ENCODE results near the gene HCN3. TPM values are rescaled to one million over a fixed set of nuclear protein-coding genes. Genes with fewer than 3 reads are reported as not detected.

The HCN3 gene
- polyA plus RNA-seq, 1 of the 3 experiments (the other 2 are of a cell fraction) = 9.7 TPM

DNA sequence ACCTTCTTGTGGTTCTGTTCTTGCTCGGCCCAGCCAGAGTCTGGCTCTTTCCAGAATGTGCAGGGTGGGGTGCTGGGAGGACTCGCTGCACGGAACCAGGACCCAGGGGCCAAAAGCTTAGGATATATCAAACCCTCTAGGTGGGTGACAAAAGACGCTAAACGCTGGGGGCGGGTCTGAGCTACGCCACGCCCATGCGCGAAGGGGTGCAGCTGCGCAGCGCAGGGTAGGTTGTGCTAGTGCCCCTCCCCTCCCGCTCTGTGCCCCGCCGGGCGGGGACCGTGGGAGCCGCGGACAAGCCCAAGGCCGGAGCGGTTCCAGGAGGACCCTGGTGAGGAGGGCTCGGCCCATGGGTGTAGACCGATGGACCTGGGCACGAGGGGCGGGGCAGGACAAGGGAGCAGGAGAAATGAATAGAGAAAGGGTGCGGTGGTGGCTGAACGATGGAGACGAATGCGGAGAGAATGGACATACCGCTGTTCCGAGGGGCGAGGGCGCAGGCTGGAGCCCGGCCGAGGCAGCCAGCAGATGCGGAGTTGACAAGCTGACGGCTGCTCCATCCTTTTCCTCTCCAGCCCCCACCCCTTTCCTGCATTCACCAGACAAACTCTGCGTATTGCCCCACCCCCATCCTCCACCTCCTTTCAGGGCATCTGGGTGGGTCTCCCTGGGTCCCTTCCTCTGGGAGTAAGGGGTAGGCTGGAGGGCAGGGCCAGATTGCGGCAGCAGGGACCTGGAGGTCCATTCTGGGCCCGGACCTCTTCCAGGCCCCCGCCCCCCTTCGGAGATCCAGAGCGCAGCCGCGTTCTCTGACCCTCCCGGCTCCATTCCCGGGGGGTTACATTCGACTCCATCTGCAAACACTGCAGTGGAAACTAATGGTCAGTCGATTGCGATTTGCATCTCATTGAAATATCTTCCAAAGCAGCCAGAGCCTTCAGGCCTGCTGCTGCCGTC lies 43.7 kb downstream of the HCN3 start, which contains the start of gene RUSC1:
Gene RUSC1 (plus strand): TSS at position 234 of the 957 bp plus-strand sequence. CDS start 880 bp downstream, outside the sequence.
- H3K4me1 ChIP-seq (ENCODE audit: control insufficient read depth in 1 of 2, insufficient read depth in 2 of 2, low read depth in 1 of 2, low read length in 1 of 2) = peaks cover 12 to 37% of the 10 kb centered on the region in 2 experiments
- peak within 1 kb of the TSS; percentile 95 for H3K27ac ChIP-seq (ENCODE audit: low read depth in 2 of 2, low read length in 1 of 2)
- 31% methylated on average over 36 of the region's 51 CpGs for WGBS (ENCODE audit: low lambda C conversion rate)
- peaks cover 31% of the 10 kb centered on the region for H3F3A ChIP-seq (replicated peaks; ENCODE audit: insufficient read depth)
- no peaks in the 10 kb centered on the region for H3K9me2 ChIP-seq
- no peaks in the 10 kb centered on the region for H3K27me3 ChIP-seq (ENCODE audit: insufficient read depth)
- peaks cover 29% of the 10 kb centered on the region for H3K79me2 ChIP-seq (ENCODE audit: insufficient read depth)
- peak within 1 kb of the TSS; percentile 97 for H3K4me2 ChIP-seq
- H4K20me1 ChIP-seq (ENCODE audit: insufficient read depth) = no peaks in the 10 kb centered on the region
- peak within 1 kb of the TSS; percentile 55 for H3K9ac ChIP-seq
- peak within 1 kb of the TSS; percentile 5; the same call in 1 of the 2 replicates for H2AFZ ChIP-seq (ENCODE audit: low read depth)
- DNase-seq = peak; percentile 90
- ChIA-PET CTCF (interaction anchor here (0.8 to 11.6 kb wide), 13 partner anchors 11 to 183 kb away, joined by 3 to 184 read pairs (median 7); partner anchors contain the start of genes CLK2, ENTREP3, FDPS and HCN3), POLR2A (interaction anchor here (0.7 to 2.0 kb wide), 6 partner anchors 11 to 793 kb away, joined by 3 to 9 read pairs (median 5); partner anchors contain the start of genes CLK2, FDPS and SCAMP3)
- H3K4me3 ChIP-seq (ENCODE audit: low read depth in 2 of 2, low read length in 1 of 2) = peak within 1 kb of the TSS; percentile 84 to 95
- peaks cover 0 to 10% of the 10 kb centered on the region in 2 experiments for H3K36me3 ChIP-seq (replicated peaks in 1 of 2; ENCODE audit: control insufficient read depth in 1 of 2, insufficient read depth in 2 of 2, low read length in 1 of 2)
- no peak for TF ChIP-seq GATA2 (CRISPR knock-in tag; IDR thresholded peaks at IDR 0.05)
- TF ChIP-seq, protein P1, sequence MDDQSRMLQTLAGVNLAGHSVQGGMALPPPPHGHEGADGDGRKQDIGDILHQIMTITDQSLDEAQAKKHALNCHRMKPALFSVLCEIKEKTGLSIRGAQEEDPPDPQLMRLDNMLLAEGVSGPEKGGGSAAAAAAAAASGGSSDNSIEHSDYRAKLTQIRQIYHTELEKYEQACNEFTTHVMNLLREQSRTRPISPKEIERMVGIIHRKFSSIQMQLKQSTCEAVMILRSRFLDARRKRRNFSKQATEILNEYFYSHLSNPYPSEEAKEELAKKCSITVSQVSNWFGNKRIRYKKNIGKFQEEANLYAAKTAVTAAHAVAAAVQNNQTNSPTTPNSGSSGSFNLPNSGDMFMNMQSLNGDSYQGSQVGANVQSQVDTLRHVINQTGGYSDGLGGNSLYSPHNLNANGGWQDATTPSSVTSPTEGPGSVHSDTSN (IDR thresholded peaks at IDR 0.05) = peak; percentile 50
- peak; percentile 78 for TF ChIP-seq POLR2AphosphoS5 (IDR thresholded peaks at IDR 0.05; ENCODE audit: low read depth, low read length)
- TF ChIP-seq GABPA (IDR thresholded peaks at IDR 0.05; ENCODE audit: low read depth) = no peak
- peak; percentile 90 for TF ChIP-seq NRF1 (IDR thresholded peaks at IDR 0.05; ENCODE audit: low read depth, low read length)
- H3K9me3 ChIP-seq = no peaks in the 10 kb centered on the region

DNA sequence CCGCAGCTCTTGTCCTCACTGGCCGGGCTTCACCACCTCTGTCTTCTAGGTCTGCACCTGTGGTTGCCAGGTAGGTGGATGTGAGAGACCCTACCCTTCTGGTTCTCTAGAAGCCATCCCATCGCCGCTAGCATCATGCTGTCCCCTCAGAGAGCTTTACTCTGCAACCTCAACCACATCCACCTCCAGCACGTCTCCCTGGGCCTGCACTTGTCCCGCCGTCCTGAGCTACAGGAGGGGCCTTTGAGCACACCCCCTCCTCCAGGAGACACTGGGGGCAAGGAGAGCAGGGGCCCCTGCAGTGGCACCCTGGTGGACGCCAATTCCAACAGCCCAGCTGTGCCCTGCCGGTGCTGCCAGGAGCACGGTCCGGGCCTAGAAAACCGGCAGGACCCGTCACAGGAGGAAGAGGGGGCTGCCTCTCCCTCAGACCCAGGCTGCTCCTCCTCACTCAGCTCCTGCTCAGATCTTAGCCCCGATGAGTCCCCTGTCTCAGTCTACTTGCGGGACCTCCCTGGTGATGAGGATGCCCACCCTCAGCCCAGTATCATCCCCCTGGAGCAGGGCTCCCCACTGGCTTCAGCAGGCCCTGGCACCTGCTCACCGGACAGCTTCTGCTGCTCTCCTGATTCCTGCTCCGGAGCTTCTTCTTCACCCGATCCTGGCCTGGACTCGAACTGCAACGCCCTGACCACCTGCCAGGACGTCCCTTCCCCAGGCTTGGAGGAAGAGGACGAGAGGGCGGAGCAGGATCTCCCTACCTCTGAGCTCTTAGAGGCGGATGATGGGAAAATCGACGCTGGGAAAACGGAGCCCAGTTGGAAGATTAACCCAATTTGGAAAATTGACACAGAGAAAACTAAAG lies 44.6 kb downstream of the HCN3 start:
- peak overlapping the region; percentile 85 for H3K9ac ChIP-seq
- CTCF ChIA-PET = interaction anchor here (0.6 to 11.6 kb wide), 20 partner anchors 9 to 400 kb away, joined by 3 to 184 read pairs (median 4); partner anchors contain the start of genes CLK2, ENTREP3, FDPS and HCN3
- H3K4me1 ChIP-seq (ENCODE audit: control insufficient read depth in 1 of 2, insufficient read depth in 2 of 2, low read depth in 1 of 2, low read length in 1 of 2) = peaks cover 12 to 37% of the 10 kb centered on the region in 2 experiments
- TF ChIP-seq SIN3A (IDR thresholded peaks at IDR 0.05; ENCODE audit: borderline replicate concordance, low read depth, low read length) = no peak
- TF ChIP-seq YY1 (IDR thresholded peaks at IDR 0.05; ENCODE audit: low read depth) = no peak
- TF ChIP-seq FOXJ3 (CRISPR knock-in tag; IDR thresholded peaks at IDR 0.05) = no peak
- no peak for TF ChIP-seq MEF2A (IDR thresholded peaks at IDR 0.05; ENCODE audit: borderline replicate concordance, low read depth)
- TF ChIP-seq GABPA (IDR thresholded peaks at IDR 0.05; ENCODE audit: low read depth) = no peak
- TF ChIP-seq TAF1 (IDR thresholded peaks at IDR 0.05; ENCODE audit: borderline replicate concordance, low read depth, low read length) = no peak
- no peak for TF ChIP-seq ZBTB33 (IDR thresholded peaks at IDR 0.05; ENCODE audit: borderline replicate concordance, low read depth)
- TF ChIP-seq JUND (IDR thresholded peaks at IDR 0.05) = no peak
- no peak for TF ChIP-seq FOSL2 (IDR thresholded peaks at IDR 0.05; ENCODE audit: borderline replicate concordance, low read depth)
- TF ChIP-seq ELF1 (IDR thresholded peaks at IDR 0.05) = no peak
- TF ChIP-seq, protein P2, sequence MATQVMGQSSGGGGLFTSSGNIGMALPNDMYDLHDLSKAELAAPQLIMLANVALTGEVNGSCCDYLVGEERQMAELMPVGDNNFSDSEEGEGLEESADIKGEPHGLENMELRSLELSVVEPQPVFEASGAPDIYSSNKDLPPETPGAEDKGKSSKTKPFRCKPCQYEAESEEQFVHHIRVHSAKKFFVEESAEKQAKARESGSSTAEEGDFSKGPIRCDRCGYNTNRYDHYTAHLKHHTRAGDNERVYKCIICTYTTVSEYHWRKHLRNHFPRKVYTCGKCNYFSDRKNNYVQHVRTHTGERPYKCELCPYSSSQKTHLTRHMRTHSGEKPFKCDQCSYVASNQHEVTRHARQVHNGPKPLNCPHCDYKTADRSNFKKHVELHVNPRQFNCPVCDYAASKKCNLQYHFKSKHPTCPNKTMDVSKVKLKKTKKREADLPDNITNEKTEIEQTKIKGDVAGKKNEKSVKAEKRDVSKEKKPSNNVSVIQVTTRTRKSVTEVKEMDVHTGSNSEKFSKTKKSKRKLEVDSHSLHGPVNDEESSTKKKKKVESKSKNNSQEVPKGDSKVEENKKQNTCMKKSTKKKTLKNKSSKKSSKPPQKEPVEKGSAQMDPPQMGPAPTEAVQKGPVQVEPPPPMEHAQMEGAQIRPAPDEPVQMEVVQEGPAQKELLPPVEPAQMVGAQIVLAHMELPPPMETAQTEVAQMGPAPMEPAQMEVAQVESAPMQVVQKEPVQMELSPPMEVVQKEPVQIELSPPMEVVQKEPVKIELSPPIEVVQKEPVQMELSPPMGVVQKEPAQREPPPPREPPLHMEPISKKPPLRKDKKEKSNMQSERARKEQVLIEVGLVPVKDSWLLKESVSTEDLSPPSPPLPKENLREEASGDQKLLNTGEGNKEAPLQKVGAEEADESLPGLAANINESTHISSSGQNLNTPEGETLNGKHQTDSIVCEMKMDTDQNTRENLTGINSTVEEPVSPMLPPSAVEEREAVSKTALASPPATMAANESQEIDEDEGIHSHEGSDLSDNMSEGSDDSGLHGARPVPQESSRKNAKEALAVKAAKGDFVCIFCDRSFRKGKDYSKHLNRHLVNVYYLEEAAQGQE (IDR thresholded peaks at IDR 0.05; ENCODE audit: low read depth, low read length) = no peak
- no peak for TF ChIP-seq TEAD4 (IDR thresholded peaks at IDR 0.05; ENCODE audit: borderline replicate concordance, insufficient read depth)

More for the DNA sequence above, 44.6 kb downstream of the HCN3 start:
- Histone ChIP-seq H2AFZ (ENCODE audit: low read depth) (no peak overlapping the region), H3K9me2 (no peaks in the 10 kb centered on the region), H3F3A (replicated peaks; ENCODE audit: insufficient read depth) (peaks cover 22% of the 10 kb centered on the region), H3K79me2 (ENCODE audit: insufficient read depth) (peaks cover 32% of the 10 kb centered on the region), H3K9me3 (no peaks in the 10 kb centered on the region), H3K4me3 (ENCODE audit: low read depth in 2 of 2, low read length in 1 of 2) (peak overlapping the region; percentile 84 to 95), H3K27ac (ENCODE audit: low read depth in 2 of 2, low read length in 1 of 2) (peak overlapping the region; percentile 95; a peak in 3 of 4 replicates), H3K36me3 (replicated peaks in 1 of 2; ENCODE audit: control insufficient read depth in 1 of 2, insufficient read depth in 2 of 2, low read length in 1 of 2) (peaks cover under 1 to 16% of the 10 kb centered on the region in 2 experiments), H3K27me3 (ENCODE audit: insufficient read depth) (no peaks in the 10 kb centered on the region), H4K20me1 (ENCODE audit: insufficient read depth) (no peaks in the 10 kb centered on the region), H3K4me2 (peak overlapping the region; percentile 97)
- 68% methylated on average over 22 of the region's 27 CpGs for WGBS (ENCODE audit: low lambda C conversion rate)
- DNase-seq = peak; percentile 22
- POLR2A ChIA-PET = interaction anchor here (1.4 to 2.0 kb wide), 3 partner anchors 12 to 60 kb away, joined by 5 to 9 read pairs (median 7); partner anchors contain the start of genes FDPS and SCAMP3
